Naive B cell (primary cell): ENCODE measurements around the gene GAD1. TPM values are rescaled to one million over a fixed set of nuclear protein-coding genes. Genes with fewer than 3 reads are reported as not detected.

Experiments
- ATAC-seq, 2 donors: fragments of 150-1000 bp; cut with Tn5 transposase; 2 replicates each; pipeline ENCODE4 v1.10.0; 2021; ENCODE audit warnings: low read depth in 2 of 2, mild to moderate bottlenecking in 2 of 2, moderate library complexity in 2 of 2
- DNase-seq: peaks from one replicate; pipeline ENCODE4 v3.0.0; 2022
- H3K27ac Mint-ChIP-seq, 6 donors: one replicate each; pipeline ENCODE4 v1.8.0; 2020 to 2022; ENCODE audit warnings: mild to moderate bottlenecking in 6 of 6, mixed read lengths in 6 of 6, moderate library complexity in 5 of 6, inconsistent platforms in 2 of 6
- H3K27me3 Mint-ChIP-seq, 3 donors: one replicate each; pipeline ENCODE4 v1.8.0; 2021 to 2022; ENCODE audit warnings: mixed read lengths in 3 of 3, mild to moderate bottlenecking in 1 of 3
- H3K36me3 Mint-ChIP-seq, 2 donors: one replicate each; pipeline ENCODE4 v1.8.0; 2020 to 2022; ENCODE audit warnings: mixed read lengths in 2 of 2, inconsistent platforms in 1 of 2, mild to moderate bottlenecking in 1 of 2
- H3K4me1 Mint-ChIP-seq, 3 donors: one replicate each; pipeline ENCODE4 v1.8.0; 2020 to 2022; ENCODE audit warnings: mixed read lengths in 3 of 3, inconsistent platforms in 1 of 3, mild to moderate bottlenecking in 1 of 3, moderate library complexity in 1 of 3
- H3K4me3 Mint-ChIP-seq, 8 donors: one replicate each; pipeline ENCODE4 v1.8.0; 2020 to 2022; ENCODE audit warnings: mild to moderate bottlenecking in 8 of 8, mixed read lengths in 8 of 8, moderate library complexity in 8 of 8, inconsistent platforms in 2 of 8
- H3K9me3 Mint-ChIP-seq, 7 donors: one replicate each; pipeline ENCODE4 v1.8.0; 2020 to 2022; ENCODE audit warnings: mixed read lengths in 7 of 7, mild to moderate bottlenecking in 5 of 7, inconsistent platforms in 2 of 7, moderate library complexity in 1 of 7
- polyA plus RNA-seq, 6 donors: library from polyadenylated mRNA; unstranded; fragments of 300-500 nt; fragmentation: Illumina TruSeq; gene quantifications; one replicate each; pipeline ENCODE4 v1.2.3, GENCODE V29; 2021; ENCODE audit warnings: low read depth in 6 of 6

The GAD1 gene
- polyA plus RNA-seq, result not detected

DNA sequence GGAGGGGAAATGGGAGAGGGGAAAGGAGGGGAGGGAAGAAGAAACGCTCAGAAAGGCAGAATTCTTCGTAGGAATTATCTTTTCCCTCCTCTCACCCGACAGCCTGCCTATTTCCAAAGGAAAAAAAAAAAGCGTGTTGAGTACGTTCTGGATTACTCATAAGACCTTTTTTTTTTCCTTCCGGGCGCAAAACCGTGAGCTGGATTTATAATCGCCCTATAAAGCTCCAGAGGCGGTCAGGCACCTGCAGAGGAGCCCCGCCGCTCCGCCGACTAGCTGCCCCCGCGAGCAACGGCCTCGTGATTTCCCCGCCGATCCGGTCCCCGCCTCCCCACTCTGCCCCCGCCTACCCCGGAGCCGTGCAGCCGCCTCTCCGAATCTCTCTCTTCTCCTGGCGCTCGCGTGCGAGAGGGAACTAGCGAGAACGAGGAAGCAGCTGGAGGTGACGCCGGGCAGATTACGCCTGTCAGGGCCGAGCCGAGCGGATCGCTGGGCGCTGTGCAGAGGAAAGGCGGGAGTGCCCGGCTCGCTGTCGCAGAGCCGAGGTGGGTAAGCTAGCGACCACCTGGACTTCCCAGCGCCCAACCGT lies at the start of gene GAD1:
Gene GAD1 (plus strand): TSS at position 384 of the 589 bp plus-strand sequence. CDS start 1,705 bp downstream, outside the sequence.
- peak within 1 kb of the TSS; percentile 66 to 97 (median 86) for H3K27ac Mint-ChIP-seq

DNA sequence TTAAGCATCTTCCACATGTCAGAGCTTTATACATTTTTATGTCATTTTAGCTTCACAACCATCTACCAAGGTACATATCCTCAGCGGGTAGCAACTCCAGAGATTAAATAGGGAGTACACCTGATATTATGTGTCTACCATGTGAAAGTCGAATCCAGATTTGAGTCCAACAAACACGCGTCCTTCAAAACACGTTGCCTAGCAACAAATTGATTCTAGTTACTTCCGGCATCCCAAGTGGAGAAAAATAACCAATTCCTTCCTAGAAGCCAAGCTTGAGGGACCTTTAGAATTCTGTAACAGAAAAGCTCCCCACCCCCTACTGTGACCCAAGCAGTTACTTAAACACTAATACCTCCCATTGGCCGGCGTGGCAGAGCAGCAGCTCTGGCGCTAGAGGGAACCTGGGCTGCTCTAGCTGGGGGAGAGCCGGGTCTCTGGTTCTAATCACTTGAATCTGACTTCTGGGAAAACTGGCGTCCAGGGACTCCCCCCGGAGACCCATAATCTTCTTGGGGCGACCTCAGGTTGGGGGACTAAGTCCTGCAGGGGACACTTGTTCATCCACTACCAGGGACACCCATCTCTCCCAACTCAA lies 46.6 kb upstream of the GAD1 start, which contains the start of gene ERICH2:
Gene ERICH2 (plus strand): TSS at position 371 of the 598 bp plus-strand sequence. CDS start 304 bp downstream, outside the sequence.
- Mint-ChIP-seq H3K27me3 (peaks cover 25 to 38% (median 31%) of the 10 kb centered on the region in 3 donors), H3K9me3 (no peaks in the 10 kb centered on the region), H3K27ac (peak within 1 kb of the TSS in 3 of 6 donors; percentile 51 to 62 (median 58)), H3K4me1 (peaks cover 6 to 13% (median 10%) of the 10 kb centered on the region in 3 donors), H3K36me3 (no peaks in the 10 kb centered on the region), H3K4me3 (peak within 1 kb of the TSS; percentile 83 to 91 (median 86))
- ATAC-seq (peak; percentile 68), DNase-seq (peak; percentile 26)

More for the DNA sequence above, at the start of gene GAD1:
- H3K4me3 Mint-ChIP-seq, result peak within 1 kb of the TSS; percentile 72 to 91 (median 84)
- peaks cover 41 to 67% (median 52%) of the 10 kb centered on the region in 3 donors for H3K4me1 Mint-ChIP-seq
- DNase-seq (peak; percentile 43), ATAC-seq (peak; percentile 54 to 60)
- peaks cover 4 to 28% (median 14%) of the 10 kb centered on the region in 7 donors for H3K9me3 Mint-ChIP-seq
- H3K27me3 Mint-ChIP-seq, result peaks cover 67 to 92% (median 73%) of the 10 kb centered on the region in 3 donors
- H3K36me3 Mint-ChIP-seq, result peaks cover 6 to 10% of the 10 kb centered on the region in 2 donors

DNA sequence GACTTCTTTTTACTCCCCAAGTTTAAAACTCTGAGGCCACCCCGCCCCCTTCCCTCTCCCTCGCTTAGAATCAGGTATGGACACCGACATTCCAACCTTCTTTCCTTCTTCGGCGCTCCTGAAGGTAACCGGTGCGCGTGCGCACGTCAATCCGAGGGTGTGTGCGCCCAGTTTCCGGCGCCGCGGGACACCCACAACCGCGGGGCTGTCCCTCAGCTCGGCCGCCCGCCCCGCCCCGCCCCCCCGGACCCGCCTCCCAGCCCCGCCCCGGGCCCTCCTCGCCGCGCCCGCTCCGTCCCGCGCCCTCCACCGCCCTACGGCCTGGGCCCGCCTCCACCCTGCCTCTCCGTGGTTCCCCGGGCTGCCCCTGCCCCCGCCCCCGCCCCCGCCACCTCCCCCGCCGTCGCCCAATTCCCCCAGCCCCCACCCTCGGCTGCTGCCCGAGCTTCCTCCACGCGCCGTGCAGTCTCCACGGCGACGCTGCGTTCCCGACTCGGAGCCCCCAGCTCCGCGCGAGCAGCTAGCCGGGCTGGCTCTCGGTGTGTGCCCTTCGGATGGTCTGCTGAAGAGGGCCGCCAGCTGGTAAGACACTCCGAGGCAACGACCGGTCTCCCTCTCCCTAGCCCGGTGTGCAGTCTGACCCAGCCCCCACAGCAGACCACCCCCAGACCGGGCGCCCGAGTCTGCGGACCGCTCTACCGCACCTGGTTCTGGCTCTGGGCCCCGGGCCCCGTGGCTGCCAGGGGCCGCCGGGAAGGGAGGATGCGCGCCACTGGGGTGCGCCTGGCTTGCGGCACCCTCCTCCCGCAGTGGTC lies 45.9 kb upstream of the GAD1 start:
- peaks cover 6 to 13% (median 10%) of the 10 kb centered on the region in 3 donors for H3K4me1 Mint-ChIP-seq
- H3K9me3 Mint-ChIP-seq, result no peaks in the 10 kb centered on the region
- H3K27ac Mint-ChIP-seq, result peak overlapping the region in 2 of 6 donors; percentile 51 to 58
- H3K4me3 Mint-ChIP-seq, result peak overlapping the region; percentile 83 to 91 (median 86)
- DNase-seq (peak; percentile 37), ATAC-seq (peak; percentile 78 to 83)
- no peaks in the 10 kb centered on the region for H3K36me3 Mint-ChIP-seq
- H3K27me3 Mint-ChIP-seq, result peaks cover 23 to 38% (median 28%) of the 10 kb centered on the region in 3 donors

DNA sequence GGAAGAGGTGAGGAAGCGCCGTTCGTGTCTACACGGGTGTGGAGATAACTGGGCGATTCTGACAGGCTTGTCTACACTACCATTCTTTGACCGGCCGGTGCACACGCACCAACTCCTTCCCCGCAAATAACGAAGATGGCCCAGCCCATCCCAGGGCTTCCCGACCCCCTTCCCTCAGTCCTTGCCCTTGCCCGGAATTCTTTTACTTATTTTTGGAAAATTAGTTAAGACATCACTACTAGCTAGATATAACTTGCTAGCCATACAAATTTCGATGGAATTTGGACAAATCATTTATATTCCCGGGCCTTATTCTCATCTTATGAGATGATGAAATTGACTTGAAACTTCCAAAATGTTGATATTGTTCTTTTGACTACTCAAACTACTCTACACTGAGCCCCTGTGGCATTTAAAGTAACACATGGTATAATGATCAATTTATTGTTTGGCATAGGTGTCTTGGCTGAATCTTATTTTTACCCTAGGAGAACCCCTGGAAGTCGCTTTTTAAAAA lies 45.2 kb upstream of the GAD1 start:
- peak overlapping the region in 1 of 6 donors; percentile 51 for H3K27ac Mint-ChIP-seq
- H3K36me3 Mint-ChIP-seq, result no peaks in the 10 kb centered on the region
- DNase-seq, result no peak
- ATAC-seq, result no peak
- peaks cover 6 to 13% (median 10%) of the 10 kb centered on the region in 3 donors for H3K4me1 Mint-ChIP-seq
- H3K27me3 Mint-ChIP-seq, result peaks cover 23 to 38% (median 28%) of the 10 kb centered on the region in 3 donors
- H3K4me3 Mint-ChIP-seq, result peak overlapping the region; percentile 80 to 90 (median 86)
- H3K9me3 Mint-ChIP-seq, result no peaks in the 10 kb centered on the region

DNA sequence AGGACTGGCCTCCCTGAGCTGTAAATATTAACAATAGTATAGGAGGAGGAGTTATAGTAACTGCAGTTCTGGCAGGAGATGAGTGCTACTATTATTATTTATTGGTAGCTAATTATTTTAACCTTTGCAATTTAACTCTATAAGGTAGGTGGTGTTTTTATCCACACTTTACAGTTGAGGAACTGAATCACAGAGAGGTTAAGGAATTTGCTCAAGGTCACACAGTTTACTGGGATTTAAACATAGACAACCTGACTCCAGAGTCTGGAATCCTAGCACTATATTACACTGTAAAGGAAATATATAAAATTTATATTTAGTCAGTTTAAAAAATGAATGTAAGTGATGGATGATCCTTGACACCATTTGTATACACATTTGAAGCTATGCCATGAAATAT lies 44.4 kb upstream of the GAD1 start:
- no peaks in the 10 kb centered on the region for H3K9me3 Mint-ChIP-seq

DNA sequence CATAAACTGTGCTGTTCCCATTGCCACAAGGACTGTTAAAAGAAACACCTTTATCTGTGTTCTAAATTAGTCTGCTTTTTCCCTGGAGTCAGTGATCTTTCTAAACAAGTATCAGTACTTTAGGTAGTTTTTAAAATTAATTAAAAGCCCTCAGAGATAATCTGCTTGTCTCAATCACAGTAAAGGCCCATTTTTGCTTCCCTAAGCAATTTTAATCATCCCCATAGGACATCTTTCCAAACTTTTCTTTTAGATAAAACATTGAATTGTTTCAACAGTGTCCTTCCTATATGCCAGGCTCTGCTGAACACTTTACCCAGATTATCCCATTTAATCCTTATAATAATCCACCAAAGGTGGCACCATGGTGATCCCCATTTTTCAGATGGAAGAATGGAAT lies 42.6 kb upstream of the GAD1 start:
- peaks cover 23 to 33% (median 27%) of the 10 kb centered on the region in 3 donors for H3K27me3 Mint-ChIP-seq
- no peak overlapping the region for H3K27ac Mint-ChIP-seq
- no peaks in the 10 kb centered on the region for H3K9me3 Mint-ChIP-seq

More for the DNA sequence above, 44.4 kb upstream of the GAD1 start:
- peaks cover 23 to 38% (median 24%) of the 10 kb centered on the region in 3 donors for H3K27me3 Mint-ChIP-seq
- peak overlapping the region in 2 of 6 donors; percentile 49 to 71 for H3K27ac Mint-ChIP-seq
- H3K36me3 Mint-ChIP-seq, result no peaks in the 10 kb centered on the region
- ATAC-seq (no peak), DNase-seq (no peak)
- peak overlapping the region in 7 of 8 donors; percentile 27 to 90 (median 79) for H3K4me3 Mint-ChIP-seq
- H3K4me1 Mint-ChIP-seq, result peaks cover 6 to 13% (median 10%) of the 10 kb centered on the region in 3 donors

DNA sequence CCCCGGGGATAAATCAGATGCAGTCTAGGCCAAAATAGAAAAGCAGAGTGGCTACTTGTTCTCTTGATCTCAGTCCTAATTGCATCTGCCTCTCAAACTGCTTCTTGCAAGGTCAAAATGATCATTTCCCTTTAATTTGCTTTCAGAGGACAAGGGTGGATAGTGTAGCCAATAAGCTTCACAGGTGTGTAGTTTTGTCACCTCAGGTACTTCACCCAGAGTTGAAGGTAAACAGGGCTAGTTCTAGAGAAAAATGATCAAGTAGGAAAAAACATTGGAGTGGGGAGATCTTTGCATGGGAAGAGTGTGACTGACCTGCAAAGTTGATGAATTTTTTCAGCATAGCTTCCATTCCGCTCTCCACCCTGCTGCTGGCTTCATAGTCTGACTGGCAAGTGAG lies 37.8 kb upstream of the GAD1 start:
- H3K9me3 Mint-ChIP-seq, result no peaks in the 10 kb centered on the region

More for the DNA sequence above, 42.6 kb upstream of the GAD1 start:
- DNase-seq (no peak), ATAC-seq (no peak)
- peaks cover 6 to 13% (median 10%) of the 10 kb centered on the region in 3 donors for H3K4me1 Mint-ChIP-seq
- no peak overlapping the region for H3K4me3 Mint-ChIP-seq
- H3K36me3 Mint-ChIP-seq, result no peaks in the 10 kb centered on the region

DNA sequence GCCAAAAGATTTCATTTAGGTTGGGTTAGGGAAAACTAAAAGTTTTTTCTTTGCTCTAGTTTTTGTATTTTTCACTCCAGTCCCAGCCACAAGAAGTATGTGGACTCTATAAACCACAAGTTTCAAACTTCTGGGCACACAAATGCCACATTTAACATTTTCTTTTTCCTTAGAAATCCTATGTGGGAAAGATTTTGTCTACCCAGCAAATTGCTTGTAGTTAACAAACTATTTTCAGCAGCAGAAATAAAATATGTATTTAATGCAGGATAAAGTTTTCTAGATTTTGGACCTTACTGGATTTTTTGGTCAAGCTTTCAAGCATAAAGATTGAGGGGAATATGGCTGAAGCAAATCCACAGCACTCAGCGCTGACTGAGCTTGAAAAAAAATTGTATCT lies 37.4 kb upstream of the GAD1 start:
- peaks cover 18 to 36% (median 25%) of the 10 kb centered on the region in 3 donors for H3K27me3 Mint-ChIP-seq
- H3K36me3 Mint-ChIP-seq, result no peaks in the 10 kb centered on the region
- H3K4me3 Mint-ChIP-seq, result no peak overlapping the region
- no peaks in the 10 kb centered on the region for H3K4me1 Mint-ChIP-seq
- ATAC-seq (no peak), DNase-seq (no peak)
- no peaks in the 10 kb centered on the region for H3K9me3 Mint-ChIP-seq
- no peak overlapping the region for H3K27ac Mint-ChIP-seq

More for the DNA sequence above, 37.8 kb upstream of the GAD1 start:
- Mint-ChIP-seq H3K4me1 (no peaks in the 10 kb centered on the region), H3K27me3 (peaks cover 14 to 37% (median 23%) of the 10 kb centered on the region in 3 donors), H3K27ac (no peak overlapping the region), H3K36me3 (no peaks in the 10 kb centered on the region), H3K4me3 (no peak overlapping the region)
- no peak for DNase-seq
- no peak for ATAC-seq

DNA sequence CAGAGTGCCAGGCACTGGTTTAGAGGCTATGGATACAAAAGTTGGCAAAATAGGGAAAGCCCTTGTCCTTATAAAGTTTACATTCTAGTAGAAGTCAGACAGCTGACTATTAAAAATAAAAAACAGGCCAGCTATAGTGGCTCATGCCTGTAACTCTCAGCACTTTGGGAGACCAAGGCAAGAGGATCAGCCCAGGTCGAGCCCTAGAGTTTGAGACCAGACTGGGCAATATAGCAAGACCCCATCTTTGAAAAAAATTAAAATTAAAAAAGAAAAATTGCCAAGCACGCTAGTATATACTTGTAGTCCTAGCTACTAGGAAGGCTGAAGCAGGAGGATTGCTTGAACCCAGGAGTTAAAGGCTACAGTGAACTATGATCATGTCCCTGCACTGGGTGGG lies 34.0 kb upstream of the GAD1 start:
- H3K36me3 Mint-ChIP-seq, result no peaks in the 10 kb centered on the region
- no peak overlapping the region for H3K4me3 Mint-ChIP-seq
- no peak overlapping the region for H3K27ac Mint-ChIP-seq
- H3K9me3 Mint-ChIP-seq, result no peaks in the 10 kb centered on the region
- DNase-seq (no peak), ATAC-seq (no peak)
- H3K27me3 Mint-ChIP-seq, result peaks cover 20 to 46% (median 41%) of the 10 kb centered on the region in 3 donors
- no peaks in the 10 kb centered on the region for H3K4me1 Mint-ChIP-seq

DNA sequence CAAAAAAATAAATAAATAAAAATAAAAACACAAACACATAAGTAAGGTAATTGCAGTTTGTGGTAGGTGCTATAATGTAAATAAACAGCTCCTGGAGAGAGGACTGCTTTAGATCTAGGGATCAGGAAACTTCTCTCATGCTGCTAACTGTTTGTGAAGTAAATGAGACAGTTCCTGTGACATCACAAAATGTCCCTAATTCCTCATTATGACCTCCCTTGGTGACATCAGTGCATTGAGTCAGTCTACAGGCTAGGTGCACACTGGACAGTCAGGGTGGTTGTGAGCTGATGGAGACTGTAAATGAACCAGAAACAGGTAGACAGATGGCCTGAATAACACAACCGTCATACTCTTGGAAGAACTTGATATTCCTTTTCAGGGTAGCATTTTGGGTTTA lies 33.1 kb upstream of the GAD1 start:
- Mint-ChIP-seq H3K9me3 (no peaks in the 10 kb centered on the region), H3K4me1 (no peaks in the 10 kb centered on the region), H3K36me3 (no peaks in the 10 kb centered on the region), H3K27me3 (peaks cover 23 to 47% (median 42%) of the 10 kb centered on the region in 3 donors), H3K27ac (no peak overlapping the region), H3K4me3 (no peak overlapping the region)
- no peak for ATAC-seq
- no peak for DNase-seq

DNA sequence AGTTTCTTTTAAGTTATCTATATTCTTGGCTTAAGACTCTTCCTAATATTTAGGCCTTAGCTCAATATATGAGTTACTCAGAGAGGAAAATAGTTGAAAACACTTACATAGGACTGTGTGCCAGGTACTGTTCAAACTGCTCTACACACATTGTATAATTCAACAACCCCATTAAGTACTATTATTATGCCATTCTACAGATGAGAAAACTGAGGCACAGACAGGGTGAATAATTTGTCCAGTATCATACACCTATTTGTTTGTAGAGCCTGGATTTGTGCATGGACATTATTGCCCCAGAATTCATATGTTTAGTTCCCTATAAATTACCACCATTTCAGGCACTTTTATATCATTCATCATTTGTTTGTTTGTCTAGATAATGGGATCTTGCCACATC lies 17.7 kb upstream of the GAD1 start:
- Mint-ChIP-seq H3K4me1 (no peaks in the 10 kb centered on the region), H3K27me3 (peaks cover 21 to 33% (median 32%) of the 10 kb centered on the region in 3 donors), H3K27ac (no peak overlapping the region), H3K9me3 (peaks cover 0 to 1% (median 0%) of the 10 kb centered on the region in 7 donors), H3K36me3 (no peaks in the 10 kb centered on the region), H3K4me3 (no peak overlapping the region)
- no peak for ATAC-seq
- DNase-seq, result no peak

DNA sequence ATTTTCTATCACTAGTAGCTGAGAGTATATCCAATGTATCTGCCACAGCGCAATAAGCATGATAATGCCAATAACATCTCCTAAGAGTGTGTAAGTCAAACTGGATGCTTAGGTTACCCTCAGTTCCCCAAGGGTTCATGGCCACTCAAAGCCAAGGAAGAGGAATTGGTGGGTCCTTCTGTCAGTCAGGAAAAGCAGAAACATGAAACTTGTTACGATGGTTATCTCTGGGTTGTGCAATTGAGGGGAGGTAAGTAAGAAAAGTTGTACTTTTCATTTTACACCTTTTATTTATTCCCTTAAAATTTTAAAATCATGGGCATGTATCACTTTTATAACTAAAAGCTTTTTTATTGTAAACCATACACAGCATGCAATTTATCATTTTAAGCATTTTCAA lies 10.1 kb upstream of the GAD1 start:
- Mint-ChIP-seq H3K4me3 (no peak overlapping the region), H3K27me3 (peaks cover 16 to 30% (median 28%) of the 10 kb centered on the region in 3 donors), H3K27ac (no peak overlapping the region), H3K36me3 (no peaks in the 10 kb centered on the region), H3K4me1 (no peaks in the 10 kb centered on the region), H3K9me3 (no peaks in the 10 kb centered on the region)
- no peak for ATAC-seq
- DNase-seq, result no peak
